Mucosa of stomach (tissue), 1 donor: ENCODE data around the gene C1QTNF12.
"Not testable (repeated sequence)": the region's sequence is repeated elsewhere in the genome, so short reads cannot be mapped to it uniquely, and the experiment has no call there.

Source experiments
- H3K27me3 ChIP-seq: one replicate; pipeline ENCODE4 v1.7.0; 2013; ENCODE audit warnings: mild to moderate bottlenecking, low read length; ENCODE audit not compliant: control insufficient read depth, insufficient read depth
- H3K36me3 ChIP-seq: one replicate; pipeline ENCODE4 v1.7.0; 2013; ENCODE audit warnings: low read length; ENCODE audit not compliant: control insufficient read depth, insufficient read depth
- H3K4me1 ChIP-seq: one replicate; pipeline ENCODE4 v1.7.0; 2013; ENCODE audit warnings: mild to moderate bottlenecking, low read length; ENCODE audit not compliant: control insufficient read depth, insufficient read depth
- H3K4me3 ChIP-seq: one replicate; pipeline ENCODE4 v1.7.0; 2013; ENCODE audit warnings: low read length
- H3K9ac ChIP-seq: one replicate; pipeline ENCODE4 v1.7.0; 2013; ENCODE audit warnings: mild to moderate bottlenecking, low read length, moderate library complexity
- H3K9me3 ChIP-seq: one replicate; pipeline ENCODE4 v1.7.0; 2013; ENCODE audit warnings: mild to moderate bottlenecking, low read length, moderate library complexity; ENCODE audit not compliant: control insufficient read depth
- donor health status: Pancreatic carcinoma.

C1QTNF12 gene

DNA sequence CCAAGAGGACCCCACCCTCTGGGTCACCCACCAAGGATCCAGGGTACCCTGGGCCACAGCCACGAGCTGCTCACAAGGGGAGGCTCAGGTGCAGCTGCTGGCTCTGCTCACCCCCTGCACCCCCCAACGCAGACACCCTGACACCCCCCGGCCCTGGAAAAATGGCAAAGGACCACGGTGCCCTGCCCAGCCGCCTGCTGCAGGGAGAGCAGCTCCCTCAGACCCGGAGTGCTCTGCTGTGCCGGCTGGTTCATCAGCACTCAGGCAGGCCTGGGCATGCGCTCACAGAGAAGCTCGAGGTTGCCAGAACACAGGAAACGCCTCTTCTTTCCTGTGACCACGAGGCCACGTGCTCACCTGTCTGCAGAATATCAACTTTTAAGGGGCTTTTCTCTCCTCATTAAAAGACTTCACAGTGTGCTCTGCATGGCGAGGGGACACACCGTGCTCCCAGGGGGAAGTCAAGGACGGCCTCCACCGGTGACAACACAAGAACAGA, 4.3 kb upstream of the C1QTNF12 start:
- H3K4me1 ChIP-seq, result no peaks in the 10 kb centered on the region
- H3K9me3 ChIP-seq, result no peaks in the 10 kb centered on the region
- H3K36me3 ChIP-seq, result no peaks in the 10 kb centered on the region
- no peak overlapping the region for H3K9ac ChIP-seq
- no peak overlapping the region for H3K4me3 ChIP-seq
- peaks cover 24% of the 10 kb centered on the region for H3K27me3 ChIP-seq

DNA sequence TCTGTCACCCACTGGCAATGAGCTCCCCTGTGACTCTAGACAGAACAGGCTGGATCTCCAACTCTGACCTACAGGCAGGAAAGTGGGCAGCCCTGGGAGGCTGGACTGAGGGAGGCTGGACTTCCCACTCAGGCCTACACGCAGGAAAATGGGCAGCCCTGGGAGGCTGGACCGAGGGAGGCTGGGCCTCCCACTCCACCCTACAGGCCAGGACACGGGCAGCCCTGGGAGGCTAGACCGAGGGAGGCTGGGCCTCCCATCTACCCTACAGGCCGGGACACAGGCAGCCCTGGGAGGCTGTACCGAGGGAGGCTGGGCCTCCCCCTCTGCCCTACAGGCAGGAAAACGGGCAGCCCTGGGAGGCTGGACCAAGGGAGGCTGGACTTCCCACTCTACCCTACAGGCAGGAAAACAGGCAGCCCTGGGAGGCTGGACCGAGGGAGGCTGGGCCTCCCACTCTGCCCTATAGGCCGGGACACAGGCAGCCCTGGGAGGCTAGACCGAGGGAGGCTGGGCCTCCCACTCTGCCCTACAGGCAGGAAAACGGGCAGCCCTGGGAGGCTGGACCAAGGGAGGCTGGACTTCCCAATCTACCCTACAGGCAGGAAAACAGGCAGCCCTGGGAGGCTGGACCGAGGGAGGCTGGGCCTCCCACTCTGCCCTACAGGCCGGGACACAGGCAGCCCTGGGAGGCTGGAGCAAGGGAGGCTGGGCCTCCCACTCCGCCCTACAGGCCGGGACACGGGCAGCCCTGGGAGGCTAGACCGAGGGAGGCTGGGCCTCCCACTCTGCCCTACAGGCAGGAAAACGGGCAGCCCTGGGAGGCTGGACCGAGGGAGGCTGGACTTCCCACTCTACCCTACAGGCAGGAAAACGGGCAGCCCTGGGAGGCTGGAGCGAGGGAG, 1.7 kb upstream of the C1QTNF12 start:
- not testable (repeated sequence) for H3K4me1 ChIP-seq, H3K36me3 ChIP-seq, H3K4me3 ChIP-seq, H3K9me3 ChIP-seq, H3K9ac ChIP-seq
- H3K27me3 ChIP-seq, result peaks cover 30% of the 10 kb centered on the region

DNA sequence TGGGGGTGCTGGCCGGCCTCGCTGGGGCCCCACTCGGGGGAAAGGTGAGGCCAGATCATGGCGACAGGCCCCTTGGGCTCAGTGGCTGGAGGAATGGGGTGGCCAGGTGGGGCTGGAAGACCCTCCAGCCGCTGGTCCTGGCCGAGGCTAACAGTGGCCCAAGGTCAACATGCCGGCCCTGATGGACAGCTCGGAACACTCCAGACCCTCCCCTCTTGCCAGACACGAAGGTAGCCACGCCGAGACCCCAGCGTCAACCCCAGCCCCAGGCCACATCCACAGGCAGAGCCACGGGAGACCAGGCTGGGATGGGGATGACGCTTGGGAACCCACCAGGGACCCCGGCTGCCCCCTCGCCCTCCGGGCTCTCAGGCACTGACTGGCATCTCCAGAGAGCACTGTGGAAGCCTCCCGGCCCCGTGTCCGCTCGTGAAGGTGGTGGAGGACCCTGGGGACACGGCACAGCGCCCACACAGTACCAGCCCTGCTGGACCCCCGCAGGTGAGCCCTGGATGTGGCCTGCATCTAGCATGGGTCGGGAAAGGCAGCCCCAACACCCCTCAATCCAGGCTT, 905 bp upstream of the C1QTNF12 start:
- H3K36me3 ChIP-seq, result no peaks in the 10 kb centered on the region
- H3K4me3 ChIP-seq, result no peak overlapping the region
- H3K27me3 ChIP-seq, result peaks cover 30% of the 10 kb centered on the region
- H3K9me3 ChIP-seq, result no peaks in the 10 kb centered on the region
- H3K9ac ChIP-seq, result no peak overlapping the region
- peaks cover 8% of the 10 kb centered on the region for H3K4me1 ChIP-seq

DNA sequence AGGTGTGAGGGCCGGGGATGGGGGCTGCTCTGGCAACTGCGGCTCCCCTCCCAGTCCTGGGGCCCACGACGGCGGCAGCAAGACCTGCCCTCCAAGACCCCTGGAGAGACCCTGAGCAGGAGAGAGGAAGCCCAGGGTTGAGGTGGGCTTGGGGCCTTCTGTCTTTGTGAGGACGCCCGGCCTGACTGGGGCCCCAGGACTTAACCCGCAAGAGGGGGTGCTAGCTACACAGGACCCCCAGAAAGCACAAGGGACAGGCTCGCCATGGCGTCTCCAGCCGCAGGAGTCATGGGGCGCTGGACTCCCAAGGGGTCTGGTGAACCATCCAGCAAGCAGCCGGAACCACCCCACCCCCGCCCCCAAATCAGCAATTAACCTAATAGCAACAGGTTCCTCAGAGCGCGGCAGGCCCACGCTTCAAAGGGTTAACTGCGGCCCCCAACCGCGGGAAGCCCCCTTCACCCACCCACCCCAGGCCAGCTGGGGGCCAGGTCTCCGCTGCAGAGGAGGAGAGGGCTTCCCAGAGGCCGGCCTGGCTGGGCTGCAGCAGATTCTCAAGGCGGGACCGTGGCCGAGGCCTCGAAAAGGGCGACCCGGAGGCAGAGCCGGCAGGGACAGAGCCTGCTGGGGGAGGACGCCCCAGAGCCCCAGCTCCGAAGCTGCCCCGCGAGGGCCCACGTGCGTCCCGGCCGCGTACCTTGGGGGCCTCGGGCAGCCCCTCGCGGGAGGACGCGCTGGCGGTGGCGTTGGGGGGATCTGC, 525 bp downstream of the C1QTNF12 start:
- H3K9ac ChIP-seq, result no peak overlapping the region
- H3K4me3 ChIP-seq, result no peak overlapping the region
- H3K36me3 ChIP-seq, result no peaks in the 10 kb centered on the region
- H3K4me1 ChIP-seq, result peaks cover 9% of the 10 kb centered on the region
- H3K9me3 ChIP-seq, result no peaks in the 10 kb centered on the region
- peaks cover 30% of the 10 kb centered on the region for H3K27me3 ChIP-seq

GRCh38 chr1:1245178-1245816, 1.2 kb downstream of the C1QTNF12 start:
- Histone ChIP-seq H3K27me3 (peaks cover 30% of the 10 kb centered on the region), H3K36me3 (no peaks in the 10 kb centered on the region), H3K4me1 (peaks cover 11% of the 10 kb centered on the region), H3K9me3 (no peaks in the 10 kb centered on the region), H3K9ac (no peak overlapping the region), H3K4me3 (no peak overlapping the region)

DNA sequence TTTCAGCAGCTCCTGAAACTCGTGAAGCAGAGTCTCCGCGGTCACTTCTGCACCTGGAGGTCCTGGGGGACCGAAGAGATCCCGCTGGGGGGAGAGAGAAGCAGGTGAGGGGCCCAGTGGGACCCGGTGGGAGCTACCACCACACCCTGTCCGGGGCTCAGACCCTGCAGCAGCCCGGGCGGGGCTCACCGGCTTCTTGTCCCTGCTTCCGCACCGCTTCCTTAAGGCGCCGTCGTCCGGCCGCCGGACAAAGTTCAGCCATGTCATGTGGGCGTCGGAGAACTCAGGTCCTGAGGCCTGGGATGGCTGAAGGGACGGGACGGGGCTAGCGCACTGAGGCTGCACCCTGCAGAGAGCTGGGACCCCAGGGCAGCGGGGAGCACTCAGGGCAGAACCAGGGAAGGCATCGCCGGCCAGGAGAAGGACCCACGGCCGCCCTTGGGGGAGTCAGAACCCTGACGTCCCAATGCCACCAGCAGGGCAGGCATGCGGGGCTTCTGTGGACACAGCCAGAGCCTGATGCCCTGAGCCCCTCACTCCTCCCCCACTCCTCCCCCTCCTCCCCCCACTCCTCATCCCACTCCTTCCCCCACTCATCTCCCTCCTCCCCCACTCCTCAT, 2.2 kb downstream of the C1QTNF12 start:
- Histone ChIP-seq H3K4me1 (peaks cover 14% of the 10 kb centered on the region), H3K9me3 (no peaks in the 10 kb centered on the region), H3K4me3 (peak overlapping the region; percentile 22), H3K9ac (no peak overlapping the region), H3K36me3 (no peaks in the 10 kb centered on the region), H3K27me3 (peaks cover 40% of the 10 kb centered on the region)

GRCh38 chr1:1243807-1244191, 2.7 kb downstream of the C1QTNF12 start:
- H3K9me3 ChIP-seq, result no peaks in the 10 kb centered on the region
- H3K27me3 ChIP-seq, result peaks cover 45% of the 10 kb centered on the region
- no peak overlapping the region for H3K9ac ChIP-seq
- H3K36me3 ChIP-seq, result no peaks in the 10 kb centered on the region
- peak overlapping the region; percentile 22 for H3K4me3 ChIP-seq
- peaks cover 14% of the 10 kb centered on the region for H3K4me1 ChIP-seq

DNA sequence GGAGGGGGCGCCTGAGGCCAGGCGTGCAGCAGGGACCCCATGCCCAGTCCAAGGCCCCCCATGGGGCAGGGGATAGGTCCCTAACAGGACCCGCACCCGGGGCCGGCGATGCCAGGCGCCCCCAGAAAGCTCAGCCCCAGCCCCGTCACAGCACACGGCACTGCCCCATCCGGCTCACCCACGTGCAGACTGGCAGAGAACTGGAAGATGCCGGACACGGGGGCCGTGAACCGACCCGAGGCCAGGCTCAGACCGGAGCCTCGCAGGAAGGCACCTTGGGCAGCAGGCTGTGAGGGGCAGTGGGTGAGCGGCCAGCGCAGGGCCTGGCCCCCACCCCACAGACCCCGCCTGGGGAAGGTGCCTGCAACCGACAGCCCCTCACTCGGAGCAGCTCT, 3.3 kb downstream of the C1QTNF12 start:
- no peak overlapping the region for H3K4me3 ChIP-seq
- no peak overlapping the region for H3K9ac ChIP-seq
- no peaks in the 10 kb centered on the region for H3K9me3 ChIP-seq
- H3K27me3 ChIP-seq, result peaks cover 50% of the 10 kb centered on the region
- H3K36me3 ChIP-seq, result no peaks in the 10 kb centered on the region
- H3K4me1 ChIP-seq, result peaks cover 18% of the 10 kb centered on the region

DNA sequence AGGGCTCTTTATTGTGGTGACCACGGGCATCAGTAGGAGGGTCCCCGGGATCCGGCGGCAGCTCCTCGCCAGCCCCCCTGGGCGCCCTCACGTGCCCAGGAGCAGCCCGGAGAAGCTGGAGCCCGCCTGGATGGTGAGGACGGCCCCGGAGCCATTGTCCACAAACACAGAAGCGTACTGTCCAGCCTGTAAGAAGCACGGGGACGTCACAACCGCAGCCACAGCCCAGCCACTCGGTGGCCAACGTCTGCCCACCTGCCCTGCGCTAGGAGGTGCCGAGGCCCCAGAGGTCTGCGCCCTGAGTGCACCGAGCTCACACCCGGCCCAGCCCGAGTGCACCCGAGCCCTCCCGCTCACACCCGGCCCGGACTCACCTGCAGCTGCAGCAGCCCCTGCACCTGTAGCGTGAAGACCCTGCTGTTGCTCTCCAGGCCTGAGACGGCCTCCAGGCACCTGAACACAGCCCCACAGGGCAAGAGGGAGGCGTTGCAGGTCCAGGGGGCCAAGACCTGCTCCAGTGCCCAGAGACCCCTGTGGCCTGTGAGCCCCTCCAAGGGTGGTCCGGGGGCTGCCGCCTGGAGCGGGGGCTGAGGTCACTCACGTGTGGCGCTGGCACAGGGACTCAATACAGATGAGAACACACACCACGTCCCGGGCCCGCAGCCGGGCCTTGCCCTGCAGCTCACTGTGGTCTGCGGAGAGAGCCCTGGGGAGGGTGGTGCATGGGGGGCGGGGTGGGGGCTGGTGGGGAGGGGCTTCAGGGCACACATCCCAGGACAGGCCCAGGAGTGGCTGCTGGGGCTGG, 3.9 kb downstream of the C1QTNF12 start:
- Histone ChIP-seq H3K9me3 (no peaks in the 10 kb centered on the region), H3K9ac (no peak overlapping the region), H3K4me1 (peaks cover 24% of the 10 kb centered on the region), H3K36me3 (no peaks in the 10 kb centered on the region), H3K27me3 (peaks cover 50% of the 10 kb centered on the region), H3K4me3 (no peak overlapping the region)

GRCh38 chr1:1241588-1242219, 4.8 kb downstream of the C1QTNF12 start:
- Histone ChIP-seq H3K4me3 (no peak overlapping the region), H3K4me1 (peaks cover 31% of the 10 kb centered on the region), H3K36me3 (no peaks in the 10 kb centered on the region), H3K27me3 (peaks cover 50% of the 10 kb centered on the region), H3K9me3 (no peaks in the 10 kb centered on the region), H3K9ac (no peak overlapping the region)
